ENCODE results near the gene CDK10.

DNA sequence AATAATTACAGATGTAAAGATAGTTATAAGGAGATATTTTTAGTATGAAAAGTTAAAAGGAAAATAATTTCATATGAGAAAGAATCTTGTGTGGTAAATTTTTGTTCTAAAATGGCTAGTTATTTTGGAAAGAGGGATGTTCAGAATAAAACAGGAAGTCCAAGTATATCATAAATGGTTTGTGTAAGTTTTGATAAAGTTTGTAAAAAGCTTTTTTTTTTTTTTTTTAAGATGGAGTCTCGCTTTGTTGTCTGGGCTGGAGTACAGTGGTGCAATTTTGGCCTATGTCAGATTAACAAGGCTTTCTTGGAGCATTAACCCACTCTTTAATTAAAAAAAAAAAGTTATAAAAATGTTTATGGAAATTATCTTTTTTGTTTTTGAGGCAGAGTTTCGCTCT lies 8.2 kb upstream of the CDK10 start:
- TF ChIP-seq EZH2 (IDR thresholded peaks at IDR 0.05) (no peak), POLR2AphosphoS5 (IDR thresholded peaks at IDR 0.05; ENCODE audit: borderline replicate concordance, low read depth, low read length) (no peak)

All from SK-N-MC (cell line).